NCI-H226 (cell line): ENCODE results near the gene HERC4.
"Not testable (repeated sequence)": the region's sequence is repeated elsewhere in the genome, so short reads cannot be mapped to it uniquely, and the experiment has no call there.

Source experiments
- DNase-seq: peaks from one replicate; pipeline ENCODE4 v3.0.0-alpha.2; 2015

The HERC4 gene

DNA sequence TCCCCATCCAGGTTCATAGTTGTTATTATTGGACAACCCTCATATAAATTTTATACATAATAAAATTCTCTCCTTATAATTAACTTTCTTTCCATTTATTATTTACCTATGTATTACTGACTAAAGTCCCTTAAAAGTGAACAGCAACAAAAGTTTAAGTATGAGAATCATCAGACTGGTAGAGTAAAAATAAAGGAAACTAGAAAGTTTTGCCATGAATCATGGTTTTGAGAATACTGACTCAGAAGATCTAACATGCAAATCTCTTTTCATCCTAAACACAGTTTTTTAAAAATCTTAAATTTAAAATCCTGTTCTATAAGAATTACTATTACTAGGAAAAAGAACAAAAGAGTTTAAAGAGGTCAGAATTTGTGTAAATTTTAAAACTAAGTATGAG, 32.1 kb downstream of the HERC4 start:
- no peak for DNase-seq

DNA sequence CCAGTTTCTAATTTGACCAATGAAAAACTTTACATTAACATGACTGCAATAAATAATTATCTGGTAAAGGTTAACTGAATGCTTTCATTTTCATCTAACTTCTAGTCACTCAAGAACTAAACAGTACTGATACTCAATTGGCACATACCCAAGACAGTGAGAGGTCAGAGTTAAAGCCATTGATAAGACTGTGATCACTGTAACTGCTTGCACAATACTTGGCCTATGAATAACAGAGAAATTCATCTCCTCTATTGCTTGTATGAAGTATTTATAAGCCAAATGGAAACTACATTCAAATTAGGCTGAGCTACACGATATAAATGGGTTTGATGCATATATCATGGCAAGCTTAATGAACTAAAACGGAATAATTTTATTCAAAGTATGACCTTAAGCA, 43.0 kb downstream of the HERC4 start:
- DNase-seq = no peak

DNA sequence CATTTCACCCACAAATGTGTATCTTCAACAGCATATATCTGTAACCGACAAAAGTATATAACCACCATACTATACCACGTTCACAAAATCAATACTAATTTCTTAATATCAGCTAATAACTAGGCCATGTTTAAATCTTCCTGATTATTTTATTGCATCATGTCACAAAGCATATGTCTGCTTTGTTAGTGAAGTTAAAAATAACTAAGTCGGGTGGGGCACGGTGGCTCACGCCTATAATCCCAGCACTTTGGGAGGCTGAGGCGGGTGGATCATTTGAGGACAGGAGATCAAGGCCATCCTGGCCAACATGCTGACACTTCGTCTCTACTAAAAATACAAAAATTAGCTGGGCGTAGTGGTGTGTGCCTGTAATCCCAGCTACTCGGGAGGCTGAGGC, 47.7 kb downstream of the HERC4 start:
- no peak for DNase-seq

DNA sequence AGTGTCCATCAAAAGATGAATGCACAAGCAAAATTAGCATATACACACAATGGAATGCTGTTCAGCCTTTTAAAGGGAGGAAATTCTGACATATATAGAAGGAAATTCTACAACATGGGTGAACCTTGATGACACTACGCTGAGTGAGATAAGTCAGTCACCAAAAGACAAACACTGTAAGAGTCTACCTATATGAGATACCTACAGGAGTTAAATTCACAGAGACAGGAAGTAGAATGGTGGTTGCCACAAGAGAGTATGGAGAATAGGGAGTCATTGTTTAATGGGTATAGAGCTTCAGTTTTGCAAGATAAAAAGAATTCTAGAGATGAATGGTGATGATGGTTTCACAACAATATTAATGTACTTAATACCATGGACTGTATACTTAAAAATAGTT, 51.8 kb downstream of the HERC4 start:
- no peak for DNase-seq

DNA sequence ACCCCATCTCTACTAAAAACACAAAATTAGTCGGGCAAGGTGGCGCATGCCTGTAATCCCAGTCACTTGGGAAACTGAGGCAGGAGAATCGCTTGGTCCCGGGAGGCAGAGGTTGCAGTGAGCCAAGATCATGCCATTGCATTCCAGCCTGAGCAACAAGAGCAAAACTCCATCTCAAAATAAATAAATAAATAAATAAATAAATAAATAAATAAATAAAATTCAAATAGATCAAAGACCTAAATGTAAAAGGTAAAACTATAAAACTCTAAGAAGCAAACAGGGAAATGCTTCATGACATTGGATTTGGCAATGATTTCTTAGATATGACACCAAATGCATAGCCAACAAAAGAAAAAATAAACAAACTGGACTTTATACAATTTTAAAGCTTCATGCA, 52.8 kb downstream of the HERC4 start:
- DNase-seq = not testable (repeated sequence)

DNA sequence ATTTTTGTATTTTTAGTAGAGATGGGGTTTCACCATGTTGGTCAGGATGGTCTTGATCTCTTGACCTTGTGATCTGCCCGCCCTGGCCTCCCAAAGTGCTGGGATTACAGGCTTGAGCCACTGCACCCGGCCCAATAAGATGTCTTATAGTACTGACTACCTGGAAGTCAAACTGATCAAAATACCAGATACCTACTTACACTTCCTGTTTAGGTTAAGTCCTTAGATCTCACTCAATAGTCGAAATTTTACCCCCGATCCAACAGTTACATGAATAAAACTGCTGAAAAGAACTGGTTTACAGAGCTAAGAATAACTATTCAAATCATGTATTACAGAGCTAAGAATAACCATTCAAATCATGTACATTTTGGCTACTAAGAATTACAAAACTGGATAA, 58.6 kb downstream of the HERC4 start:
- not testable (repeated sequence) for DNase-seq

DNA sequence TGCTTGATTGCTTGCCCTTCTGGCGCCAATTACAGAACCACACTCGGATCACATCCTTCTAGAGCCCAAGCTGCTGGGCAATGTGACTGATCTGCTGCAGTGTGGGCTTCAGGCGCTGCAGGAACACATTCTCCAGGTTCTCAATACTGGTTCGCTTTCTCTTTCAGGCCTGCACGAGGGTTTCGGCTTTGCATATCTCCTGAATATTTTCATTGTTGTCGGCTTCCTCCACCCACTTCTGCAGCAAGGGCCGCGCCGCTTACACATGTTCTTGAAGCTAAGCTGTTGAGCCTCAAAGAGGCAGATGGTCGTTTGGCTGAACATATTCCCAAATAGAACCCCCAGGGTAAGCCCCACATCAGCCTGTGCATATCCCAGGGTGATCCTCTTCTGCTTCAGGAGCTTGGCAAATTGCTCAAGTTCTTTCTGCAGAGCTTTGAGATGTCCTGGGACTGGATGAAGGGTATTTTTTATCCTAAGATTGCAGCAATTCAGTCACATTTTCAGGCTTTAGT, 64.6 kb downstream of the HERC4 start:
- DNase-seq = no peak

DNA sequence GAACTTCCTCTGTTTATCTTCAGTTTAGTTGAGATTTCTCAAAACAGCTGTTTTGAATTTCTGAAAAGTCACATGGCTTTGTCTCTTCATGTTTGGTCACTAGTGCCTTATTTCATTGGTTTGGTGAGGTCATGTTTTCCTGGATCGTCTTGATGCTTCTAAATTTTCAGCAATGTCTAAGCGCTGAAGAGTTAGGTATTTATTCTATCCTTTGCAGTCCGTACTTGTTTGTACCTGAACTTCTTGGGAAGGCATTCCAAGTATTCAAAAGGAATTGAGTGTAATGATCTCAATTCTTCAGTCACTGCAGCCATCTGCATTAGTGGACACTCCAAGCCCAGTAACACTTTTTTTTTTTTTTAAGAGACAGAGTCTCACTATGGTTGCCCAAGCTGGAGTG, 67.7 kb downstream of the HERC4 start:
- DNase-seq = no peak

DNA sequence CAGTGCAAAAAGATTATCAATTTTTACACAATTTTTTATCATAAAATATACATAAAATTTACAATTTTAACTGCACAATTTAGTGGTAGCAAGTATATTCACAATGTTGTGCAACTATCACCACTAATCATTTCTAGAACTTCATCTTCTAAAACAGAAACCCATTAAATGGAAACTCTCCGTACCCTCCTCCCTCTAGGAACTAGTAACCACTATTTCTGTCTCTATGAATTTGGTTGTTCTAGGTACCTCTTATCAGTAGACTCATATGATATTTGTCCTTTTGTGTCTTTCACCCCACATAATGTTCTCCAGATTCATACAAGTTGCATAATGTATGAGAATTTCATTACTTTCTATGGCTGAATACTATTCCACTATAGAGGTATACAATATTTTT, 73.5 kb downstream of the HERC4 start:
- no peak for DNase-seq

DNA sequence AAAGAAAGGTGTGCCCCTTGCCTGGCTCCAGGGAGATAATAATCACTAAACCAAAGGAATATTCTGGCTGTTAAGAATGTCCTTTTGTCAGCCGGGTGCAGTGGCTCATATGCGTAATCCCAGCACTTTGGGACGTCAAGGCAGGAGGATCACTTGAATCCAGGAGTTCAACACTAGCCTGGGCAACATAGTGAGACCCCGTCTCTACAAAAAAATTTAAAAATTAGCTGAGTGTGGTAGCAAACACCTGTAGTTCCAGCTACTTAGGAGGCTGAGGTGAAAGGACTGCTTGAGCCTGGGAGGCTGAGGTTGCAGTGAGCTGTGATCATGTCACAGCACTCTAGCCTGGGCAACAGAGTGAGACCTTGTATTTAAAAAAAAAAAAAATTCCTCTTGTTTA, 74.1 kb downstream of the HERC4 start:
- DNase-seq = no peak

DNA sequence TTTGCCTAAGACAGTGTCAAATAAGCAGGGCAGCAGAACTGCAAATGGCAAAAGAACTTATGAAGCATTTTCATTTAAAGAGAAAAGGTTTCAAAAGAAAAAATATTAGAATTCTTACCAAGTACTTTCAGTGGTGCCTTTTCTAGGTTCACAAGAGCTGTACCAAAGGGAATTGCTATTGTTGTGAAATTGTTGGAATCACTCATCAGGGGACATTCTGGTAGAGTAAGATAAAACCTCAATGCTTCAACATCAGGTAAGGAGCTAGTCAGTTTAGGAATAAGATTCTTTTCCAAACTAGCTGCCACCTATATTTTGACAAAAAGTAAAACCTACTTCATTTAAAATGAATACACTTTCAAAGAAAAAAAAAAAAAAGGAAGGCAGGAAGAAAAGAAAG, 85.0 kb downstream of the HERC4 start:
- no peak for DNase-seq

DNA sequence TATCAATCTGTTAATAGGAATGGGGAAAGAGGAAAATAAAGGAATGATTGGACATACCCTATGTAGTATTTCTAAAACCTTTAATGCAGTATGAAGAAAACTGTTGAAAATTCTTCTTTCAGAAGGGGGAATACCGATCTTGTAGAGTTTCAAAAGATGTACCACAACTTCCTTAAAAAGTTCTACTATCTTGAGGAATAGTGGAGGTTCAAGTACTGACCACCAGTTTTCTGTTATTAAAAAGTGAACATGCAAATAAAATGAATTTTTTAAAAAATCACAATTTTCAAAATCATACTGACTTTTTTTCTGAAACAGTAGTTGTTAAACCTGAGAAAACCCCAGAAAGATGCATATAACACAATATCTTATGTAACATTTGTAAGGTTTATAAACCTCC, 86.5 kb downstream of the HERC4 start:
- no peak for DNase-seq

DNA sequence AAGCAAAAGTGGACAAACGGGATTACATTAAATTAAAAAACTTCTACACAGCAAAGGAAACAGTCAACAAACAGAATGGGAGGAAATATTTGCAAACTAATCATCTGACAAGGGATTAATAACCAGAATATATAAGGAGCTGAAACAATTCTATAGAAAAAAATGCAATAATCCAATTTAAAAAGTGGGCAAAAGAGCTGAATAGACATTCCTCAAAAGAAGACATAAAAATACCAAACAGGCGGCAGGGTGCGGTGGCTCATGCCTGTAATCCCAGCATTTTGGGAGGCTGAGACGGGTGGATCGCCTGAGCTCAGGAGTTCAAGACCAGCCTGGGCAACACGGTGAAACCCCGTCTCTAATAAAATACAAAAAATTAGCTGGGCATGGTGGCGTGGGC, 92.5 kb downstream of the HERC4 start:
- not testable (repeated sequence) for DNase-seq

DNA sequence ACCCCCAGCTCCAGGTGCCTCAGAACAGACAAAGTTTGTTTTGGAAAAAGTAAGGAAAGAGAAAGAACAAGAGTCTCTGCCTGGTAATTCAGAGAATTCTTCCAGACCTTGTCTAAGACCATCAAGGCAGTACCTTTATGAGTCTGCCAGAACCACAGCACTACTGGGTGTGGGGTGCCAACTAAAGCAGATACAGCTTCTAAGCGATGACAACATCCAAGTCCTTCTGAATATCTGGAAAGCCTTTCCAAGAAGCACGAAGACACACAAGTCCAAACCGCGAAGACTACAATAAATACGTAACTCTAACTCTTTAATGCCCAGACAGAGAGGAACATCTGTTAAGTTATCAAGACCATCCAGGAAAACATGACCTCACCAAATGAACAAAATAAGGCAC, 96.3 kb downstream of the HERC4 start:
- no peak for DNase-seq

DNA sequence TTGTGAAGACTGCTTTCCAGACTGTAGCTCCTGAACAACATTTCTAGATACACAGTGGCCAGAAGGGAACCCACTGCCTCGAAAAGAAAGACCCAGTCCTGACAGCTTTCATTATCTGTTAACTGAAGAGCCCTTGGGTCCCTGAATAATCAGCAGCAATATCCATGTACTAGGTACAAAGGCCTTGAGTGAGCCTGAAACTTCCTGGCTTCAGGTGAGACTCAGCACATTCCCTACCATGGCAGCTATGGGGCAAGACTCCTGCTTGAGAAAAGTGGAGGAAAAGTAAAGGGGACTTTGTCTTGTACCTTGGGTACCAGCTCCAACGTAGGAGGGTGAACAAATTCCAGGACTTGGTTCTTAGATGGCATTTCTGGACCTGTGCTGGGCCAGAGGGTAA, 97.8 kb downstream of the HERC4 start:
- no peak for DNase-seq

DNA sequence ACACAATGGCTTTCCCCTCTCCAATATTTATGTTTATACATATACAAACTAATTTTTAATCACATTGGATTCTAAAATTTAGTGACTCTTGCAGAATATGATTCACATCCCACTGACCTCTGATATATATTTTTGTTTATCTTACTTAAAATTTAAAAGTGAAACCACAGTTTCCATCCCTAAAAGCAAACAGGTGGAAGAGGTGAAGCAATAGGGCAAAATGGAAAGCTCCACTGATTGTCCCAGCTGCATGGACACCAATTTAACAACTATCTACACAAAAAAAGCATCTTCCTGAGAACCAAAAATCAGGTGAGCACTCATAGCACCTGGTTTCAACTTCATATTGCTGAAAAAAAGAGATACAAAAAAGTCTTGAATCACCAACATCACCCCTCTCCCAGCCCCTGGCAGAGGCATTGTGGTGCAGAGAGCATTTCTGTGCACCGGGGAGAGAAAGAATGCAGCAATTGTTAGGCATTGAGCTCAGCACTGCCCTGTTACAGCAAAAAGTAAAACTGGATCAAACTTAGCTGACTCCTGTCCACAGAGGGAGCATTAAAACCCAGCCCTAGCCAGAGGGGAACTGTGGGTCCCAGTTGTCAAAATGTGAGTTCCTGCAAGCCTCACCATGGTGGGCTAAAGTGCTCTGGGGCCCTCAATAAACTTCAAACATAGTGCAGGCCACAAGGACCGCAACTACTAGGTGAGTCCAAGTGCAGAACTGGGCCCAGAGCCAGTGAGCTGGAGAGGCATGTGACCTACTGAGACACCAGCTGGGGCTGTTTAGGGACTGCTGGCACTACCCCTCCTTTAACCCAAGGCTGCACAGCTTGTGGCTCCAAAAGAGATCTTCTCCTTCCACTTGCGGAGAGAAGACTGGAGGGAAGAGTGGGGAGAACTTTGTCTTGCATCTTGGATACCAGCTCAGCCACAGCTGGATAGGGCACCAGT, 98.5 kb downstream of the HERC4 start:
- DNase-seq = no peak

DNA sequence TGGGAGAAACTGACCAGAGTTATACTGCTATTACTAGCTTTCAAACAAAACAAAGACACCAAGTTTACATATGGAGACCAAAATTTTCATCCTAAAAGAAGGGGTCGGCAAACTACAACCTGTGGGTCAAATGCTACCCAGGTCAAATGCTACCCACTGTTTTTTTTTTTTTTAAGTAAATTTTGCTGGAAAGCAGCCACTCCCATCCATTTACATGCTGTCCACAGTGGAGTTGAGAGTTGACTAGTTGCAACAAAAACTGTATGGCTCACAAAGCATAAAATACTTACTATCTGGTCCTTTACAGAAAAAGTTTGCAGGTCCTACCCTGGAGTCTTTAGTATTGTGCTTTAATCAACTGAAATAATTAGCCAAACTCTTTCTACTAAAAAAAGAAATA, 99.2 kb downstream of the HERC4 start:
- DNase-seq = no peak

DNA sequence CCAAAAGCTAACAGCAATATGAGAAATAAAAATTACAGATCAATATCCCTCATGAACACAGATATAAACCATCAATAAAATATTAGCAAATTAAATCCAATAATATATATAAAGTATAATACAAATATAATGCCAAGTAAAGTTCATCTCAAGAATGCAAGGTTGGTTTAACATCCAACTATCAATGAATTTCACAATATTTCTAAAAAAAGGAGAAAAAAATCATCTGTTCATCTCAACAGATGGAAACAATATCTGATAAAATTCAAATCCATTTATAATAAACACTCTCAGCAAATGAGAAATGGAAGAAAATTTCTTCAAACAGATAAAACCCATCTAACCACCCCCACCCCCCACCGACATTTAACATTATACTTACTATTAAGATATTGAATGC, 103.8 kb downstream of the HERC4 start:
- no peak for DNase-seq

DNA sequence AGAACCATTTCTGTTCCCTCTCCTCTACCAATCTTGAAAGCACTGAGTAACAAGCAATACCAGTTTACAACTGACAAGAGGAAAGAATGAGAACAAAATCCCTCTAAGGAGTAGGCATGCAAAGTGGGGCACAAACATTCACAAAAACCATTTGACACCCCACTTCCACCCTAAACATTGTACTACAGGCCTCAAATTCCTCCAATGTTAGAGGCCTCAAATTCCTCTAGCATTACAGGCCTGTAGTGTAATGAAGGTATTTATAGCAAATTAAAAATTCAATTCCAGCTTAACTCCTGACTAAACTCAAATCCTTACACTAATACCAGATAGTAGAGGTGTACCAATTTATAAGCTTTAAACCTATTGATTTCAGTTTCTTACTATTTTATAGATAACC, 105.2 kb downstream of the HERC4 start:
- no peak for DNase-seq

DNA sequence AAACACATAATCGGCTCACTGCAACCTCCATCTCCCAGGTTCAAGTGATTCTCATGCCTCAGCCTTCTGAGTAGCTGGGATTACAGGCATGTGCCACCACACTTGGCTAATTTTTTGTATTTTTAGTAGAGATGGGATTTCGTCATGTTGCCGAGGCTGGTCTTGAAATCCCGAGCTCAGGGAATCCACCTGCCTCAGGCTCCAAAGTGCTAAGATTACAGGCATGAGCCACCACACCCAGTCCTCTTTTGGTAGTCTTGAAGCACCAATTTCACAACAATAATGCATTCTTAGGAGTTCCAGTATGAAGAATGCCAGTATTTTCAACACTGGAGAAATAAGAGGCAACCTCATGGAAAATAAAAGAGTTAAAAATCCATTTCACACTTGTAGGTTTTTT, 109.0 kb downstream of the HERC4 start:
- not testable (repeated sequence) for DNase-seq

DNA sequence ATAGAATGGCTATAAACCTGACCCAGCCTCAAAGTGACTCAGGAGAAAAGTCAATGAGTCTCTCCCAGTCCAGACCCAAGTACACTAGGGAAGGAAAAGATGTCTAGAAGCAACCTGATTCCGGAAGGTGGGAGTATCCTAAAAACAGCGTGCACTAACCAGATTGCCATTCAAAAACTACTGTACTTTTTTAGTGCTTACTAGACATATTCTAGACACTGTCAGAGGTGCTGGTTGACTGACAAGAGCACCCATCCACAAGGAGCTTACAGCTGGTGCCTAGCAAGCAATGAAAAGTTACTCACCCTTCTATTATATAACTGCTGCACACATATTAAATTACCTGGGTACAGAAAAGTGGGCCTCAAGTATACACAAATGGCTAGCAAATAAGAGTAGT, 109.6 kb downstream of the HERC4 start:
- no peak for DNase-seq

DNA sequence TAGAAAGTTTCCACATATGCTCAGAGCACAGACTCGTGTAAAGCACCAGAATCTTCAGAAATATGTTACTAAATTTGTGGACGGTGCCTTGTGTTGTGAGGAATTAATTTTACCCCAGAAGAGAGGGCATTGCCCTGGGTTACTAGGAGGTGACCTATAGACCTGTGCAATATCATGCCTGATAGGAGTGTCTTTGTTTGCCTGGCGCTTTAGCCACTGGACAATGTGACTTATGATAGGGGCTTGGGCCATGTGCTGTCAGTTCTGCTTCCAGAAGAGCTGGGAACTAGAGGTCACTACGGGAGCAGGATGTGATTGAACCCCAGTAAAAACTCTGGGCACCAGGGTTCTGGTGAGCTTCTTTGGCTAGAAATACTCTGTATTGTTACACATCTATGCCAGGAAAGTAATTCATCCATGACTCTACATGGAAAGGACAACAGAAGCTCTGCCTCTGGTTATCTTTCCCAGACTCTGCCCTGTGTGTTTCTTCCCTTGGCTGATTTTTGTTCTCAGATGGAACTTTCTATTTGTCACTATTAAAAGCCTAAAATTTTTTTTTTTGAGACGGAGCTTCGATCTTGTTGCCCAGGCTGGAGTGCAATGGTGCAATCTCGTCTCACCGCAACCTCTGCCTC, 115.1 kb downstream of the HERC4 start:
- no peak for DNase-seq

DNA sequence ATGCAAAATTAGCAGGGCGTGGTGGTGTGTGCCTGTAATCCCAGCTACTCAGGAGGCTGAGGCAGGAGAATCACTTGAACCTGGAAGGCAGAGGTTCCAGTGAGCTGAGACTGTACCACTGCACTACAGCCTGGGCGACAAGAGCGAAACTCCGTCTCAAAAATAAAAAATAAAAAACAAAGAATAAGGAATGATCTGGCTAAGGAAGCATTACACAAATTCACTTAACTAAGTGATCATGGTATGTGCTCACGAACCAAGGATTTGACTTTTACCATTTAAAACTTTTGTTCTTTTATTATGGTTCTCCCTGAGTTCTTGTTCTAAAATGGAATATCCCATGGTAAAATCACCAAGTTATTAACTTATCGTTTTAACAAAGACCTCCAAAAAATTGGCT, 119.5 kb downstream of the HERC4 start:
- no peak for DNase-seq

DNA sequence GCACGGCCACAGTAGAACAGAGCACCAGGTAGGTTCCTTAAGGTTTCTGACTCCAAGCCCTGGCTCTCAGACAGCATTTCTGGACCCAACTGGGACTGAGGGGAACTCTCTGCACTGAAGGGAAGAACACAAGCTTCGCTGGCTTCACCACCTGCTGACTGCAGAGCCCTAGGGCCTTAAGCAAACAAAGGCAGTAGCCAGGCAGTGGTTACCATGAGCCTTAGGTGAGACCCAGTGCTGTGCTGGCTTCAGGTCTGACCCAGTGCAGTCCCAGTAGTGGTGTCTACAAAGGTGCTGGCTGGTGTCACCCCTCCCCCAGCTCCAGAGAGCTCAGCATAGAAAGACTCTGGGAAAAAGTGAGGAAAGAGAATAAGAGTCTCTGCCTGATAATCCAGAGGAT, 131.2 kb downstream of the HERC4 start:
- no peak for DNase-seq
